B cell (primary cell): Measurements from ENCODE around the gene CNFN.

Experiments used
- CTCF ChIP-seq: fragments of 200-600 bp; IDR thresholded peaks from one replicate; pipeline ENCODE4 v1.8.0; 2022; ENCODE audit warnings: antibody characterized with exemption, mild to moderate bottlenecking
- EZH2 ChIP-seq: IDR thresholded peaks from 2 replicates; pipeline ENCODE4 v1.6.1; 2012; ENCODE audit warnings: borderline replicate concordance, low read depth, mild to moderate bottlenecking, moderate library complexity, low read length; ENCODE audit not compliant: insufficient read depth, poor library complexity, severe bottlenecking

GRCh38 chr19:42362891-42363440 lies 27.1 kb downstream of the CNFN start:
- TF ChIP-seq EZH2 (no peak), CTCF (no peak)
